Astrocyte (in vitro differentiated cells and primary cell): ENCODE data around the gene SDHAF1.

Source experiments
- EZH2 ChIP-seq: IDR thresholded peaks from 2 replicates; pipeline ENCODE4 v1.6.1; 2012; ENCODE audit warnings: mild to moderate bottlenecking, low read length, inconsistent platforms; ENCODE audit not compliant: insufficient read depth
- TF ChIP-seq, protein P1 (sequence below): IDR thresholded peaks from 2 replicates; pipeline ENCODE4 v1.5.1; 2011; ENCODE audit warnings: low read depth, mild to moderate bottlenecking, inconsistent platforms, low read length, moderate library complexity; ENCODE audit not compliant: insufficient read depth

DNA sequence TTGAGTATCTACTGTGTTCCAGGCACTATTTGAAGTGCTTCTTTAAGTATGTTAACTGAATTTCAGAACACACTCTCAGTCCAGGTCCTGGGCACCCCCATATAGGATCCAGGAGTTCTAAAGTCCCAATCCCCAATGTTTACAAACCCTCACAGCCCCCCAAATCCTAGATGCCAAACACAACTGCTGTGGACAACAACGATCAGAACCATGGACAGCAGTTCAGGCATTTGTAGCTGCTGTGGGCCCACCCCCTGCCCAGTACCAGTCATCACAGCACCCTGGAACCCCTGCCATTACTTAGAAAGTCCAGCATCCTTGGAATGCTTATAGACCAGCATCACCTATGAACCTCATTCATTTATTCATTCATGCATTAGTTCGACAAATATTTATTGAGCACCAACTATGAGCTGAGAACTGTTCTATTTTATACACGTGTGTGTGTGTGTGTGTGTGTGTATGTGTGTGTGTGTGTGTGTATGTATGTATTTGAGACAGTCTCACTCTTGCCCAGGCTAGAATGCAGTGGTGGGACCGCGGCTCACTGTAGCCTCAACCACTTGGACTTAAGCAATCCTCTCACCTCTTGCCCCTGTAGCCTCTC, 19.3 kb upstream of the SDHAF1 start:
- TF ChIP-seq, protein P1, sequence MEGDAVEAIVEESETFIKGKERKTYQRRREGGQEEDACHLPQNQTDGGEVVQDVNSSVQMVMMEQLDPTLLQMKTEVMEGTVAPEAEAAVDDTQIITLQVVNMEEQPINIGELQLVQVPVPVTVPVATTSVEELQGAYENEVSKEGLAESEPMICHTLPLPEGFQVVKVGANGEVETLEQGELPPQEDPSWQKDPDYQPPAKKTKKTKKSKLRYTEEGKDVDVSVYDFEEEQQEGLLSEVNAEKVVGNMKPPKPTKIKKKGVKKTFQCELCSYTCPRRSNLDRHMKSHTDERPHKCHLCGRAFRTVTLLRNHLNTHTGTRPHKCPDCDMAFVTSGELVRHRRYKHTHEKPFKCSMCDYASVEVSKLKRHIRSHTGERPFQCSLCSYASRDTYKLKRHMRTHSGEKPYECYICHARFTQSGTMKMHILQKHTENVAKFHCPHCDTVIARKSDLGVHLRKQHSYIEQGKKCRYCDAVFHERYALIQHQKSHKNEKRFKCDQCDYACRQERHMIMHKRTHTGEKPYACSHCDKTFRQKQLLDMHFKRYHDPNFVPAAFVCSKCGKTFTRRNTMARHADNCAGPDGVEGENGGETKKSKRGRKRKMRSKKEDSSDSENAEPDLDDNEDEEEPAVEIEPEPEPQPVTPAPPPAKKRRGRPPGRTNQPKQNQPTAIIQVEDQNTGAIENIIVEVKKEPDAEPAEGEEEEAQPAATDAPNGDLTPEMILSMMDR: no peak
- TF ChIP-seq EZH2: no peak
